IPS DF 19.7 (cell line): ENCODE measurements around the gene UBE2D2.

Experiments used
- DNase-seq: peaks from one replicate; pipeline ENCODE4 v3.0.0-alpha.2; 2013; ENCODE audit warnings: low read depth, low spot score

UBE2D2 gene

GRCh38 chr5:139676406-139676805, 115.3 kb downstream of the UBE2D2 start:
- no peak for DNase-seq

GRCh38 chr5:139676951-139677735, 116.0 kb downstream of the UBE2D2 start:
- DNase-seq: no peak
